ENCODE results near the gene SLC30A9.

DNA sequence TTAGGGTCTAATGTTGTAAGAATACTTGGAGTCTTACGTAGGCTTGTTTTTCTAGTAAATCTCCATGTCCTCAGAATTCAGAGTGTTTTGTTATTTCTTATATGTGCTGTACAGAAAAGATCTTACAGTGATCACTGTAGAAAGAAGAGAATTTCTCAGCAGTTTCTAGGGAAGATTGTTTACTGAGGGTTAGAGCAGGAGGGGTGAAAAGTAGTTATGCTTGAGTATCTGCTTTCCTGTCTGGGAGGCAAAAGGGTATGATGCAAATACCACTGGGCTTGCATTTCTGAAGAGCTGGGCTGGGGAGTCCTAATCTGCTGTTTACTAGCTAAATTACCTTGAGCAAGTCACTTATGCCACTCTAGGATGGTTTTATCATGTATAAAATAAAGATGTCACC lies 84.0 kb downstream of the SLC30A9 start:
- TF ChIP-seq, protein P1, sequence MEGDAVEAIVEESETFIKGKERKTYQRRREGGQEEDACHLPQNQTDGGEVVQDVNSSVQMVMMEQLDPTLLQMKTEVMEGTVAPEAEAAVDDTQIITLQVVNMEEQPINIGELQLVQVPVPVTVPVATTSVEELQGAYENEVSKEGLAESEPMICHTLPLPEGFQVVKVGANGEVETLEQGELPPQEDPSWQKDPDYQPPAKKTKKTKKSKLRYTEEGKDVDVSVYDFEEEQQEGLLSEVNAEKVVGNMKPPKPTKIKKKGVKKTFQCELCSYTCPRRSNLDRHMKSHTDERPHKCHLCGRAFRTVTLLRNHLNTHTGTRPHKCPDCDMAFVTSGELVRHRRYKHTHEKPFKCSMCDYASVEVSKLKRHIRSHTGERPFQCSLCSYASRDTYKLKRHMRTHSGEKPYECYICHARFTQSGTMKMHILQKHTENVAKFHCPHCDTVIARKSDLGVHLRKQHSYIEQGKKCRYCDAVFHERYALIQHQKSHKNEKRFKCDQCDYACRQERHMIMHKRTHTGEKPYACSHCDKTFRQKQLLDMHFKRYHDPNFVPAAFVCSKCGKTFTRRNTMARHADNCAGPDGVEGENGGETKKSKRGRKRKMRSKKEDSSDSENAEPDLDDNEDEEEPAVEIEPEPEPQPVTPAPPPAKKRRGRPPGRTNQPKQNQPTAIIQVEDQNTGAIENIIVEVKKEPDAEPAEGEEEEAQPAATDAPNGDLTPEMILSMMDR (IDR thresholded peaks at IDR 0.05; ENCODE audit: low read depth, low read length): no peak
- no peak for TF ChIP-seq EZH2phosphoT487 (IDR thresholded peaks at IDR 0.05; ENCODE audit: low read depth)
